ENCODE data around the gene CHCHD3. TPM values are rescaled to one million over a fixed set of nuclear protein-coding genes. Genes with fewer than 3 reads are reported as not detected.

Gene CHCHD3
- total RNA-seq, 6 experiments from 2014 or later, result 51.3 to 70.0 (median 65.7) TPM

DNA sequence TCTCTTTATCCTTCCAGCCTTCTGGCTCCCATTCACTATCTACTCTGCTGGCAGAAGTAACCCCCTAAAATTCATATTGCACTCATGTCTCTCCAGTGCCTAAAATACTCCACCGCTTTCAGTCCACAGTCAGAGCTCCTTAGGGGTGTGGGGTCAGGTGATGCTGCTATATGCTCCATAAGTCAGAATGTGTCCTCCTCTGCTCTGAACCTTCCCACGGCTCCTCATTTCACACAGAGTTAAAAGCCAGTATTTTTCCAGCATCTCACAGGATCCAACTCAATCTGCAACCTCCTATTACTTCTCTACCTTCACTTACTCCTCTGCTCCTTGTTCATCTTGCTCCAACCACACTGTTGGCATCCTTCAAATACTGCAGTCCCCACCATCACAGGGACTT, 31.1 kb upstream of the CHCHD3 start:
- Mint-ChIP-seq H3K4me1 (ENCODE audit: low read depth) (no peaks in the 10 kb centered on the region), H3K27ac (no peak overlapping the region), H3K36me3 (ENCODE audit: low read depth) (no peaks in the 10 kb centered on the region), H3K4me3 (no peak overlapping the region), H3K27me3 (ENCODE audit: insufficient read depth) (peaks cover 37% of the 10 kb centered on the region), H3K9me3 (no peaks in the 10 kb centered on the region)
- no peak for DNase-seq
- TF ChIP-seq, protein P1, sequence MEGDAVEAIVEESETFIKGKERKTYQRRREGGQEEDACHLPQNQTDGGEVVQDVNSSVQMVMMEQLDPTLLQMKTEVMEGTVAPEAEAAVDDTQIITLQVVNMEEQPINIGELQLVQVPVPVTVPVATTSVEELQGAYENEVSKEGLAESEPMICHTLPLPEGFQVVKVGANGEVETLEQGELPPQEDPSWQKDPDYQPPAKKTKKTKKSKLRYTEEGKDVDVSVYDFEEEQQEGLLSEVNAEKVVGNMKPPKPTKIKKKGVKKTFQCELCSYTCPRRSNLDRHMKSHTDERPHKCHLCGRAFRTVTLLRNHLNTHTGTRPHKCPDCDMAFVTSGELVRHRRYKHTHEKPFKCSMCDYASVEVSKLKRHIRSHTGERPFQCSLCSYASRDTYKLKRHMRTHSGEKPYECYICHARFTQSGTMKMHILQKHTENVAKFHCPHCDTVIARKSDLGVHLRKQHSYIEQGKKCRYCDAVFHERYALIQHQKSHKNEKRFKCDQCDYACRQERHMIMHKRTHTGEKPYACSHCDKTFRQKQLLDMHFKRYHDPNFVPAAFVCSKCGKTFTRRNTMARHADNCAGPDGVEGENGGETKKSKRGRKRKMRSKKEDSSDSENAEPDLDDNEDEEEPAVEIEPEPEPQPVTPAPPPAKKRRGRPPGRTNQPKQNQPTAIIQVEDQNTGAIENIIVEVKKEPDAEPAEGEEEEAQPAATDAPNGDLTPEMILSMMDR (IDR thresholded peaks at IDR 0.05), result no peak

GRCh38 chr7:133112335-133112734, 30.4 kb upstream of the CHCHD3 start:
- TF ChIP-seq, protein P1 (IDR thresholded peaks at IDR 0.05), result no peak
- no peaks in the 10 kb centered on the region for H3K4me1 Mint-ChIP-seq (ENCODE audit: low read depth)
- no peak overlapping the region for H3K27ac Mint-ChIP-seq
- no peaks in the 10 kb centered on the region for H3K9me3 Mint-ChIP-seq
- DNase-seq, result no peak
- no peak overlapping the region for H3K4me3 Mint-ChIP-seq
- H3K36me3 Mint-ChIP-seq (ENCODE audit: low read depth), result no peaks in the 10 kb centered on the region
- peaks cover 31% of the 10 kb centered on the region for H3K27me3 Mint-ChIP-seq (ENCODE audit: insufficient read depth)

DNA sequence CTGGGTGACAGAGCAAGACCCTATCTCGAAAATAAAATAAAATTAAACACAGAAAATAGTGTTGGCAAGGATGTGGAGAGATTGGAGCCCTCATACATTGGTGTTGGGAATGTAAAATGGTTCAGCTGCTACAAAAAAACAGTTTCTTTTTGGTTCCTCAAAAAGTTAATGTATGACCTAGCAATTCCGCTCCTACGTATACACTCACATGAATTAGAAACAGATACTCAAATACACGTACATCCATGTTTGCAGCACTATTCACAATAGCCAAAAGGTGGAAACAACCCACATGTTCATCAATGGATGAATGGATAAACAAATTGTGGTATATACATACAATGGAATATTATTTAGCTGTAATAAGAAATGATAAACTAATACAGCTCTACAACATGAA, 28.4 kb upstream of the CHCHD3 start:
- Mint-ChIP-seq H3K36me3 (ENCODE audit: low read depth) (no peaks in the 10 kb centered on the region), H3K4me3 (no peak overlapping the region), H3K27me3 (ENCODE audit: insufficient read depth) (peaks cover 23% of the 10 kb centered on the region), H3K4me1 (ENCODE audit: low read depth) (no peaks in the 10 kb centered on the region), H3K27ac (no peak overlapping the region), H3K9me3 (no peaks in the 10 kb centered on the region)
- TF ChIP-seq, protein P1 (IDR thresholded peaks at IDR 0.05), result no peak
- no peak for DNase-seq

DNA sequence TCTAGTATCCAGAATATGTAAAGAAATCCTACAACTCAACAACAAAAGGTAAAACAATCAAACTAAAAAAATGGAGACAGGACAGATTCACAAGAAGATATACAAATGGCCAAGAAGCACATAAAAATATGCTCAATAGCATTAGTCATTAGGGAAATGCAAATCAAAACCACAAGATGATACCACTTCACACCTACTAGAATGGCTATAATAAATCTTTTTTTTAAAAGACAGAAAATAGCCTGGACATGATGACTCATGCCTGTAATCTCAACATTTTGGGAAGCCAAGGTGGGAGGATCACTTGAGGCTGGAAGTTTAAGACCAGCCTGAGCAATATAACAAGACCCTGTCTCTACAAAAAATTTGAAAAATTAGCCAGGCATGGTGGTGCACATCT, 27.9 kb upstream of the CHCHD3 start:
- Mint-ChIP-seq H3K27me3 (ENCODE audit: insufficient read depth) (peaks cover 20% of the 10 kb centered on the region), H3K27ac (no peak overlapping the region), H3K9me3 (no peaks in the 10 kb centered on the region), H3K4me3 (no peak overlapping the region), H3K4me1 (ENCODE audit: low read depth) (no peaks in the 10 kb centered on the region), H3K36me3 (ENCODE audit: low read depth) (no peaks in the 10 kb centered on the region)
- DNase-seq, result no peak
- TF ChIP-seq, protein P1 (IDR thresholded peaks at IDR 0.05), result no peak

GRCh38 chr7:133108023-133108422, 26.1 kb upstream of the CHCHD3 start:
- no peaks in the 10 kb centered on the region for H3K9me3 Mint-ChIP-seq
- H3K27ac Mint-ChIP-seq, result no peak overlapping the region
- peaks cover 12% of the 10 kb centered on the region for H3K27me3 Mint-ChIP-seq (ENCODE audit: insufficient read depth)
- H3K4me1 Mint-ChIP-seq (ENCODE audit: low read depth), result no peaks in the 10 kb centered on the region
- TF ChIP-seq, protein P1 (IDR thresholded peaks at IDR 0.05), result no peak
- no peak for DNase-seq
- no peak overlapping the region for H3K4me3 Mint-ChIP-seq
- no peaks in the 10 kb centered on the region for H3K36me3 Mint-ChIP-seq (ENCODE audit: low read depth)

Data from HFFc6 (cell line).